ENCODE measurements around the gene CEP83.

Gene CEP83

DNA sequence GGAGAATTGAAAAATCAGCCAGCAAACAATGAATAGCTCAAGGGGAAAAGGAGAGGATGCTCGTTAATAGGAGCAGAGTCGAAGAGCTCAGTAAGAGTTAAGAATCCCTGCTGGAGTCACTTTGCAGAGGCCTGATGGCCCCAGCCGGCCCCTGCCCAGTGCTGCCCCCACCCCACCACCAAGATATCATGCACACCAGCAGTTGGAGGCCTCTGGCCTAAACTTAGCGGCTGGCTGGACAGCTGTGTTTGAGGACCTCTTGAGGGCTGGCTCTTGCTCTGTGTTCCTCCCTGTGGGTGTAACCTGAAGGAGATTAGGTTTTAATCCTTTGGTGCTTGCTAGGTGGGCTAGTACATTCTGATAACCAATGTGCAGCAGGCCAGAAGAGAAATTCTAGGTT, 169.3 kb downstream of the CEP83 start:
- TF ChIP-seq, protein P1, sequence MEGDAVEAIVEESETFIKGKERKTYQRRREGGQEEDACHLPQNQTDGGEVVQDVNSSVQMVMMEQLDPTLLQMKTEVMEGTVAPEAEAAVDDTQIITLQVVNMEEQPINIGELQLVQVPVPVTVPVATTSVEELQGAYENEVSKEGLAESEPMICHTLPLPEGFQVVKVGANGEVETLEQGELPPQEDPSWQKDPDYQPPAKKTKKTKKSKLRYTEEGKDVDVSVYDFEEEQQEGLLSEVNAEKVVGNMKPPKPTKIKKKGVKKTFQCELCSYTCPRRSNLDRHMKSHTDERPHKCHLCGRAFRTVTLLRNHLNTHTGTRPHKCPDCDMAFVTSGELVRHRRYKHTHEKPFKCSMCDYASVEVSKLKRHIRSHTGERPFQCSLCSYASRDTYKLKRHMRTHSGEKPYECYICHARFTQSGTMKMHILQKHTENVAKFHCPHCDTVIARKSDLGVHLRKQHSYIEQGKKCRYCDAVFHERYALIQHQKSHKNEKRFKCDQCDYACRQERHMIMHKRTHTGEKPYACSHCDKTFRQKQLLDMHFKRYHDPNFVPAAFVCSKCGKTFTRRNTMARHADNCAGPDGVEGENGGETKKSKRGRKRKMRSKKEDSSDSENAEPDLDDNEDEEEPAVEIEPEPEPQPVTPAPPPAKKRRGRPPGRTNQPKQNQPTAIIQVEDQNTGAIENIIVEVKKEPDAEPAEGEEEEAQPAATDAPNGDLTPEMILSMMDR (IDR thresholded peaks at IDR 0.05; ENCODE audit: borderline replicate concordance, insufficient read depth, low read depth, low read length), result no peak
- no peak overlapping the region for H3K4me3 ChIP-seq (ENCODE audit: low read depth, low read length)

DNA sequence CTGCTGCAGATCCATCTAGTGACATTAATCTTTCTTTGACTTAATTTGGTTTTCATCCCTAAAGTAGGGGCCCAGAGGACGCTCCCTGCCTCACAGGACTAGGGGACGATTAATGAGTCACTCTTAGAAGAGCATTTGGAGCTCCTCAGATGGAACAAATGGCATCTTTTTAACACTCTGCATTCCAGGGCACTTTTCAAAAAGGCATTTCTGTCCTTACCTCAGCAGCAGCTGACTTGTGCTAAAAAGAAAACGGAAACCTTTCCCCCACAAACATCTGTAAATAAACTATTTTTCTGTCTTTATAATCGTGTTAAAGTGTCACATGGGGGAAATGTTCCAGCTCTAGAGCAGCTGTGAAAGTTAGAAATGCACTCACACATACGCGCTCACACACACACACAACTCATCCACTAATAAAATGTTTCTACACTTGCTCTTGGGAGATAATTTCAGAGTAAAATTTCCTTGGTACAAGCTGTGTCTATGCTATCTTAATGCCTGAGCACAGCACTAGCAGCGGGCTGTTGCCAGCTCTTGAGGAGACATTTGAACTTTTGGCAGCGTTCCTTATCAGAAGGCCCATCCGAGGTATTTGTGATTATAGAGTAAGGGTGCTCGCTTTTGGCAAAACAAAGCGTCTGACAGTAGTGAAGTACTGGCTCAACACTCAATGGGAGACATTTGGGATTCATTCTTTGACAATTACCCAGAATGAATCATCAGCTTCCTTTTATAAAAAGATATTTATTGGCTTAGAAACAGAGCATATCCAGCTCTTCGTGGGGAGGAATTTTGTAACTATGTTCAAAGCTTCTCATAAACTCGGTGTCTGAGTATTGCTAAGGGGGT, 170.0 kb downstream of the CEP83 start:
- TF ChIP-seq, protein P1 (IDR thresholded peaks at IDR 0.05; ENCODE audit: borderline replicate concordance, insufficient read depth, low read depth, low read length), result no peak
- H3K4me3 ChIP-seq (ENCODE audit: low read depth, low read length), result no peak overlapping the region

DNA sequence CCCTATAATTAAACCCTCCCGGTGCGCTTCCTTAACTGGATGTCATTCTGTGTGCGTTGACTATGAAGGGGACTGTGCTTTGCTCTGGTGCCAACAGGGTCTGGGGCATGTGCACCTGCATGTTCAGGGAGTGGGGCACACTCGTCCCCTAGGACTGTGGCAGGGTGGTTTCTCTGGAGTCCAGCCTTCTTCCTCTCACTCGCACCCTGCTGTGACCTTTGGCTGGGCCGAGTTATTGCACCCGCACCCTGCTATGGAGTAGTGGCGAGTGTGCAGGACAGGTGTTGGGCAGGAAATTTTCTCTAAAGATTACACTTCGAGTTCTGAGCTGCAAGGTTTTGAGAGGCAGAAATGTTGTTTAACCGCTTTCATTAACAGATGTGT, 172.4 kb downstream of the CEP83 start:
- TF ChIP-seq, protein P1 (IDR thresholded peaks at IDR 0.05; ENCODE audit: borderline replicate concordance, insufficient read depth, low read depth, low read length), result no peak
- no peak overlapping the region for H3K4me3 ChIP-seq (ENCODE audit: low read depth, low read length)

DNA sequence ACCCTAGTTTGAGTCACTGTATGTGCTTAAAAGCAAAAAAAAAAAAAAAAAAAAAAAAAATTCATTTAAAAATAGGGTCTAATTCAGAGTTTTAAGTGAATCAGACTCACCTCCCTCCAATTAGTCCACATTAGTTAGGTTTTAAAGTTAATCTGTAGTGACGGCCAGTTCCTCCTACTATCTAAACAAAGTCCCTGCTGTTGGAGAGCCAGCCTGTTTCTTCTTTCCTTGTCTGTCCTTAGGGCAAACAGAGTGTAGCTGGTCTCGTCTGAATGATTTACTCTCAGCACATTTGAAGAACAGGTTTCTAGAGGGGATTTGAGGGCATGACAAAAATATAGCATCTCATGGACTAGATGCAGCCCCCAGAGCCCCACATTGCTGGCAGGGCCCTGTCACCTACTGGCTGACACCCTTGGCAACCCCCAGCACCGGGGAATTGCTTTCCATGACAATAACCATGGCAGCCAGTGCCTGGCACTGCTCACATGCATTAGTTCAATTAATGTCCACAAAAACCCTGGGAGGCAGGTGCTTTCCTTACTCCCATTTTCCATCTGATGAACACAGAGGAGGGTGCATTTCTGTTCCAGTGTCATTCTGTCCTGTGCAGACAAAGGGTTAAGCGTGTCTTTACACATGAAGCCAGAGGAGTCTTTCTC, 173.0 kb downstream of the CEP83 start:
- no peak overlapping the region for H3K4me3 ChIP-seq (ENCODE audit: low read depth, low read length)
- TF ChIP-seq, protein P1 (IDR thresholded peaks at IDR 0.05; ENCODE audit: borderline replicate concordance, insufficient read depth, low read depth, low read length), result no peak

DNA sequence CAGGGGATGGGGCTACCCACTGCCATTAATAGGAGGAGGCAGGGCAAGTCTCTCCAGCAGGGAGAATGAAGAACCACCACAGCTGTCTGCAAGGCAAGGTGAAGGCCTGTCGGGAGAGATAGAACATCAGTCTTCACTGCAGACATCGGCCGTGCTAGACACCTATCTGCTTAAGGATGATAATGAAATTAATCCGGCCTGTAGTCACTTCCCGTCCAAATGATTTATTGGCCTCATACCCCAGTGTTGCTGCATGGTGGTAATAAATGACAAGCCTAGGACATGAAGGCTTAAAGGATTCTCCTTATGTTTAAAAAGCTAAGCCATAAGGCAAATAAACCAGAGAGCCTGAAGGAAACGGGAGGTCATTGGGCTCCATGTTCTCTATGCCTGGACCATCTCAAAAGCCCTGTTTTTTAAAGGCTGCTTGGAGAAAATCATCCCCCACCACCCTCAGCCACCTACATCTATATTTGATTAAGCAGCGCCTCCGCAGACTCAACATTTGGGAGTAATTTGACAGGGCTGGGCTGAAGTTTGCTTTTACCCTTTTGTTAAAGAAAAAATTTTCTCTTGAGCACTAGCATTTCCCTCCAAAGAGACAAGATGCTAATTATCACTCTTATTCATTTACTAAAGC, 173.6 kb downstream of the CEP83 start:
- TF ChIP-seq, protein P1 (IDR thresholded peaks at IDR 0.05; ENCODE audit: borderline replicate concordance, insufficient read depth, low read depth, low read length), result no peak

DNA sequence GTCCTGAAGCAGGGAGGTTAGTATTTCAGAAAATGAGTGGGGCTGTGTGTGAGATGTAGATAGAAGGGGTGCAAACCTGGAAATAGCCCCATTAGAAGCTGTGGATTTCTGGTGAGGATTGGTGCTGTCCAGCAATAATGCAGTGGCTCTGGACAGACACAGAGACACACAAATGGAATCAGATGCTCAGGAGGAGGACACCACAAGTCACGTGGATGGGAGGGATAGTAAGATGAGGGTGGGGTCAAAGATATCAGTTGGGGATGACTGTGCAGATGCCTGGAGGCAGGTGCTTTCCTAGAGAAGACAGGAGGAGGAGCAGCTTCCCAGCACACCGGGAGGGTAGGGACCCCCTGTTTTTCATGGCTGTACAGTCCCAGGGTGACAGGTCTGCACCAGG, 174.8 kb downstream of the CEP83 start:
- TF ChIP-seq, protein P1 (IDR thresholded peaks at IDR 0.05; ENCODE audit: borderline replicate concordance, insufficient read depth, low read depth, low read length), result no peak

More for the DNA sequence above, 173.6 kb downstream of the CEP83 start:
- H3K4me3 ChIP-seq (ENCODE audit: low read depth, low read length), result no peak overlapping the region

More for the DNA sequence above, 174.8 kb downstream of the CEP83 start:
- no peak overlapping the region for H3K4me3 ChIP-seq (ENCODE audit: low read depth, low read length)

Data from GM12875 (cell line).